Hepatocyte (in vitro differentiated cells): ENCODE results near the gene ME3. TPM values are rescaled to one million over a fixed set of nuclear protein-coding genes. Genes with fewer than 3 reads are reported as not detected.

Source experiments
- DNase-seq: peaks from one replicate; pipeline ENCODE4 v3.0.0-alpha.2; 2016; ENCODE audit warnings: low spot score
- H2AFZ ChIP-seq: fragments of 200-600 bp; sonication (generic); 2 replicates; pipeline ENCODE4 v1.6.0; 2016; ENCODE audit warnings: antibody characterized with exemption, mild to moderate bottlenecking
- H3K27ac ChIP-seq: fragments of 200-600 bp; sonication (generic); 2 replicates; pipeline ENCODE4 v1.5.1; 2016; ENCODE audit warnings: mild to moderate bottlenecking
- H3K27me3 ChIP-seq: fragments of 200-600 bp; sonication (generic); 2 replicates; pipeline ENCODE4 v1.6.1; 2016
- H3K36me3 ChIP-seq: fragments of 200-600 bp; sonication (generic); replicated peaks from 2 replicates; pipeline ENCODE4 v1.5.1; 2016; ENCODE audit warnings: low read depth; ENCODE audit not compliant: insufficient read depth
- H3K4me1 ChIP-seq: fragments of 200-600 bp; sonication (generic); 2 replicates; pipeline ENCODE4 v1.5.1; 2016; ENCODE audit warnings: mild to moderate bottlenecking, moderate library complexity; ENCODE audit not compliant: insufficient read depth
- H3K4me2 ChIP-seq: fragments of 200-600 bp; sonication (generic); 2 replicates; pipeline ENCODE4 v1.6.0; 2016
- H3K4me3 ChIP-seq: fragments of 200-600 bp; sonication (generic); 2 replicates; pipeline ENCODE4 v1.5.1; 2016; ENCODE audit warnings: mild to moderate bottlenecking
- H3K79me2 ChIP-seq: fragments of 200-600 bp; sonication (generic); 2 replicates; pipeline ENCODE4 v1.6.0; 2017; ENCODE audit warnings: mild to moderate bottlenecking
- H3K9me2 ChIP-seq: fragments of 200-600 bp; sonication (generic); replicated peaks from 2 replicates; pipeline ENCODE4 v1.6.0; 2017; ENCODE audit warnings: mild to moderate bottlenecking; ENCODE audit not compliant: insufficient read depth
- H3K9me3 ChIP-seq: fragments of 200-600 bp; sonication (generic); 2 replicates; pipeline ENCODE4 v1.5.1; 2016; ENCODE audit warnings: low read depth, mild to moderate bottlenecking
- H4K20me1 ChIP-seq: fragments of 200-600 bp; sonication (generic); 2 replicates; pipeline ENCODE4 v1.6.0; 2016; ENCODE audit warnings: mild to moderate bottlenecking; ENCODE audit not compliant: insufficient read depth, poor library complexity, severe bottlenecking
- EZH2 ChIP-seq: fragments of 200-600 bp; sonication (generic); IDR thresholded peaks from 2 replicates; pipeline ENCODE4 v1.6.1; 2016; ENCODE audit warnings: antibody characterized with exemption, mild to moderate bottlenecking, borderline replicate concordance
- EZH2phosphoT487 ChIP-seq: fragments of 200-600 bp; sonication (generic); IDR thresholded peaks from one replicate; pipeline ENCODE4 v1.6.1; 2018; ENCODE audit warnings: antibody characterized with exemption, mild to moderate bottlenecking, low read depth, moderate library complexity; ENCODE audit not compliant: unreplicated experiment, severe bottlenecking
- WGBS: methylation state at CpG from one replicate; pipeline ENCODE4 v1.1.6; 2016; ENCODE audit warnings: low lambda C conversion rate; ENCODE audit errors: missing lambda C conversion rate; 5-methylcytosine and 5-hydroxymethylcytosine counted together
- polyA plus RNA-seq: library from polyadenylated mRNA; unstranded; fragments of >200 nt; fragmentation: Nextera tagmentation; extraction: Ambion mirVana; gene quantifications from 2 replicates; pipeline ENCODE4 v1.2.1, GENCODE V29; 2016
- total RNA-seq: library from RNA; depleted of rRNA; stranded (reverse); fragments of >200 nt; gene quantifications from 2 replicates; pipeline ENCODE4 v1.2.3, GENCODE V29; 2014
- TF ChIP-seq, protein P1 (sequence below): fragments of 200-600 bp; sonication (generic); IDR thresholded peaks from 2 replicates; pipeline ENCODE4 v1.5.1; 2016; ENCODE audit warnings: antibody characterized with exemption, mild to moderate bottlenecking; ENCODE audit not compliant: poor library complexity

The ME3 gene
- total and polyA plus RNA-seq, 2 experiments from 2014 or later: 10.3 to 16.1 TPM

DNA sequence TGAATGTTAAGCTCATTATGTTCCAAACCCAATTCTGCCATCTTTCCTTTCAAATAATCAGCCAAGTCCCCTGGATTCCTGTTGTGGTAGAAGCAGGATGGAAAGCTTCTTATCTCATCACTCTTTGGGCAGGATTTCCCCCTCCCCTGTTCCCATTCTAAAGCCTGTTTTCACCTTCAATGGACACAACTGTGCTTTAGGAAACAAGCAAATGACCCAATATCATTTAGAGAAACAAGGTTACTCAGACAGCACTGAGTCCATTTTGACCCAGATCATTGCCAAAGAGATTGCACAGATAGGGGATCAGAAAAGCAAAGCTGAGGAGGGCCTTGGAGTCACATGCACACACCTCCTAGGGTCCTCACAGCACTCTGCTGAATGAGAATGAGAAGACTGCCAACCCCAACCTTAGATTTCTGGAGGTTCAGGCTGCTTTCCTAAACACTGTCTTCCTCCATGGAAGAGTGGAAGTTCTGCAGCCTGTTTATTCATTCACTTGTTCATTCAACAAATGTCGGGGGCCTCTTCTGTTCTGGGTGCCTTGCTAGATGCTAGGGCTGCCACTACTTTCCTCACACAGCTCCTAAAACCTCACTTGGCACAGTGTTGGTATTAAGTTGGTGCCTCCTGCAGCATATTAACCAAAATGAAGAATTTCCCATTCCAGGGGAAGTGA is 95.3 kb downstream of the ME3 start:
- Histone ChIP-seq H3K79me2 (no peaks in the 10 kb centered on the region), H3K27ac (no peak overlapping the region), H2AFZ (no peak overlapping the region), H3K9me2 (no peaks in the 10 kb centered on the region), H3K4me1 (peaks cover 29% of the 10 kb centered on the region), H3K9me3 (no peaks in the 10 kb centered on the region), H3K4me3 (no peak overlapping the region), H3K4me2 (no peak overlapping the region), H4K20me1 (no peaks in the 10 kb centered on the region), H3K27me3 (no peaks in the 10 kb centered on the region), H3K36me3 (no peaks in the 10 kb centered on the region)
- no peak for TF ChIP-seq EZH2
- no peak for DNase-seq
- WGBS: 100% methylated on average over 1 of the region's 1 CpG

DNA sequence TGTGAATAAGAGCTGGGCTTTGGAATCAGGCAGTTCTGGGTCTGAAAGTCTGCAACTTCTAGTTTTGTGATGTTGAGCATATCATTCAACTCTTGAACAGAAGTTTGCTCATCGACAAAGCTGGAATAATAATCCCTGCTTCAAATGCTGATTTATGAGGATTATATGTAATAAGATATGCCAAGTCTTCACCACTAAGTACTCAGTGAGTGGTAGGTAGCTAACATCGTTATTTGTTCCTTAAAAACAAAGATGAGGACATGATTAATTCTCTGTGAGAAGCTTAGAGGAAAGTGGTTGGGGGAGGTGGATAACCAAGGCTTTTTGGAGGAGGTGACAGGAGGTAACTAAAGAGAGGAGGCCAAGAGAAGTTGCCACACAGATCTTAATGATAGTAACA is 96.5 kb downstream of the ME3 start:
- TF ChIP-seq EZH2: no peak
- TF ChIP-seq EZH2phosphoT487: no peak
- TF ChIP-seq, protein P1, sequence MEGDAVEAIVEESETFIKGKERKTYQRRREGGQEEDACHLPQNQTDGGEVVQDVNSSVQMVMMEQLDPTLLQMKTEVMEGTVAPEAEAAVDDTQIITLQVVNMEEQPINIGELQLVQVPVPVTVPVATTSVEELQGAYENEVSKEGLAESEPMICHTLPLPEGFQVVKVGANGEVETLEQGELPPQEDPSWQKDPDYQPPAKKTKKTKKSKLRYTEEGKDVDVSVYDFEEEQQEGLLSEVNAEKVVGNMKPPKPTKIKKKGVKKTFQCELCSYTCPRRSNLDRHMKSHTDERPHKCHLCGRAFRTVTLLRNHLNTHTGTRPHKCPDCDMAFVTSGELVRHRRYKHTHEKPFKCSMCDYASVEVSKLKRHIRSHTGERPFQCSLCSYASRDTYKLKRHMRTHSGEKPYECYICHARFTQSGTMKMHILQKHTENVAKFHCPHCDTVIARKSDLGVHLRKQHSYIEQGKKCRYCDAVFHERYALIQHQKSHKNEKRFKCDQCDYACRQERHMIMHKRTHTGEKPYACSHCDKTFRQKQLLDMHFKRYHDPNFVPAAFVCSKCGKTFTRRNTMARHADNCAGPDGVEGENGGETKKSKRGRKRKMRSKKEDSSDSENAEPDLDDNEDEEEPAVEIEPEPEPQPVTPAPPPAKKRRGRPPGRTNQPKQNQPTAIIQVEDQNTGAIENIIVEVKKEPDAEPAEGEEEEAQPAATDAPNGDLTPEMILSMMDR: no peak
- 78% methylated on average over 2 of the region's 2 CpGs for WGBS
- no peak overlapping the region for H3K4me2 ChIP-seq

DNA sequence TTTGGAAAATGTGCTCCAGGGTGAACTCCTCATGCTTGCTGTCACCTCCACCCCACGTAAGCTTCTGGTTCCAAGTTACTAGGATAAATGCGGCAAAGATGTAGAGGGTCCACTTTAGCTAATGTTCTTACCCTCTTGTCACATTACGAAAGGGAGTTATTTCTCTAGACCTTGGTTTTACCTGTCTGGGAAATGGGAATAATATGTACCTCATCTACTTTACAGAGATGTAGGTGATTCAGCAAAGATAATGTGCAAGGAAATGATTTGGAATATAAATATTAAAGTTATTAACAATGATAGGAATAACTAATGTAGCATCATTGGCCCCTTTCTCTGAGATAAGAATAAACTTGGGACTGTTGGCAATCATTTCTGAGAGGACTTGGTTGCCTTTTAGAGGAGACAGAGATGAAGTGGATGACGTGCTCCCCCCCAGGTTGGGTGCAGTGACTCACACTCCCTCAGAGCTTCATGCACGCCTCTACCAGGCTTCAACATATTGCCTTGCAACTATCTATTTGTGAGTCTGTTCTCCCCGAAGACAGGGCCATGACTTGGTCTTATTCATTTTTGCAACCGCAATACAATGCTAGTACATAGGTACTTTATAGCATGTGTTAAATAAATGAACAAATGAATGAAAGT is 97.1 kb downstream of the ME3 start:
- WGBS: 92% methylated on average over 7 of the region's 7 CpGs
- DNase-seq: no peak
- no peaks in the 10 kb centered on the region for H3K9me2 ChIP-seq
- no peak overlapping the region for H2AFZ ChIP-seq
- TF ChIP-seq EZH2 (no peak), EZH2phosphoT487 (no peak)
- TF ChIP-seq, protein P1: no peak
- no peaks in the 10 kb centered on the region for H3K36me3 ChIP-seq
- H3K27ac ChIP-seq: no peak overlapping the region
- H3K27me3 ChIP-seq: no peaks in the 10 kb centered on the region
- H3K4me1 ChIP-seq: peaks cover 24% of the 10 kb centered on the region
- H3K9me3 ChIP-seq: no peaks in the 10 kb centered on the region
- H3K4me2 ChIP-seq: no peak overlapping the region
- no peaks in the 10 kb centered on the region for H4K20me1 ChIP-seq
- H3K4me3 ChIP-seq: no peak overlapping the region
- no peaks in the 10 kb centered on the region for H3K79me2 ChIP-seq

More for the DNA sequence above, 96.5 kb downstream of the ME3 start:
- H2AFZ ChIP-seq: no peak overlapping the region
- H3K9me3 ChIP-seq: no peaks in the 10 kb centered on the region
- no peaks in the 10 kb centered on the region for H3K27me3 ChIP-seq
- H3K36me3 ChIP-seq: no peaks in the 10 kb centered on the region
- H3K4me3 ChIP-seq: no peak overlapping the region
- DNase-seq: no peak
- no peaks in the 10 kb centered on the region for H3K9me2 ChIP-seq
- H3K79me2 ChIP-seq: no peaks in the 10 kb centered on the region
- peaks cover 24% of the 10 kb centered on the region for H3K4me1 ChIP-seq
- H4K20me1 ChIP-seq: no peaks in the 10 kb centered on the region
- no peak overlapping the region for H3K27ac ChIP-seq

DNA sequence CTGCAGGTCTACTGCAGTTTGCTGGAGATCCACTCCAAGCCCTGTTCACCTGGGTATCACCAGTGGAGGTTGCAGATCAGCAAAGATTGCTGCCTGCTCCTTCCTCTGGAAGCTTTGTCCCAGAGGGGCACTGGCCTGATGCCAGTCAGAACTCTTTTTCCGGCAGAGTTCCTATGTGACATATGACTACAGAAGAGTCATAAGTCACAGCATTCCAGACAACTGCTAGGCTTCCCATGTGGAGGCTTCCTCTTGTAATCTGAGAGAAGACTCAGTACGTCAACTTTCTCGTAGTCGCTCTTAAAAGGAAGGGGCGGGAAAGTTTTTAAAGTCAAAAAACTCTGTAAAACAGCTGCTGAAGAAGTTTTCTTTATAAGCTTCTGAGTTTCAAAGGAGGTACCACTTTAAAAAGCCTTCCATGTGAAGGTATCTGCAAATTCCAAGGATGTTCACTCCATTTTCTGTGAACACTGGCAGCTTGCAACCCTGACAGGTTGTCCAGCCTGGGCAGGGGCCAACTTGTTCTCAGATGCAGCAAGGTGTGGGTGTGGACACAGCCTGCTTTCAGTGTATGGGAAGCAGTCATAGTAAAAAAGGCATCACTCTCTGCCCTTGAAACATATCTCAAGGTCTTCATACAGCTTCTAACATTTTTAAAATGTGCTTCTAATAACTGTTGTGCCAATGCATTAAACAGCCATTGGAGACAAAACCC is 97.8 kb downstream of the ME3 start:
- Histone ChIP-seq H3K36me3 (no peaks in the 10 kb centered on the region), H3K4me2 (no peak overlapping the region), H3K4me1 (peaks cover 23% of the 10 kb centered on the region), H3K79me2 (no peaks in the 10 kb centered on the region), H3K4me3 (no peak overlapping the region), H4K20me1 (no peaks in the 10 kb centered on the region), H3K9me3 (no peaks in the 10 kb centered on the region), H3K27ac (no peak overlapping the region), H2AFZ (no peak overlapping the region), H3K27me3 (no peaks in the 10 kb centered on the region), H3K9me2 (no peaks in the 10 kb centered on the region)
- WGBS: 64% methylated on average over 5 of the region's 5 CpGs
- no peak for DNase-seq
- TF ChIP-seq EZH2 (no peak), EZH2phosphoT487 (no peak)
- TF ChIP-seq, protein P1: no peak
